HG03103 (cell line): Measurements from ENCODE around the gene PKP2.
A peak's percentile ranks its signal among the peaks of the same experiment; 100 is the strongest.
"Not testable (repeated sequence)": the region's sequence is repeated elsewhere in the genome, so short reads cannot be mapped to it uniquely, and the experiment has no call there.

Experiments
- ATAC-seq: cut with Tn5 transposase; IDR thresholded peaks from one replicate; pipeline ENCODE4 v1.9.1; 2021; ENCODE audit warnings: low read depth; ENCODE audit not compliant: unreplicated experiment

PKP2 gene

GRCh38 chr12:32897281-32897610 is 669 bp upstream of the PKP2 start:
- peak; percentile 1 for ATAC-seq

- no peak for ATAC-seq
These were observed 717 bp downstream of the PKP2 start for GRCh38 chr12:32895688-32896431.

- ATAC-seq: no peak
These were observed 2.0 kb downstream of the PKP2 start for GRCh38 chr12:32894566-32894965.

- ATAC-seq: no peak
These were observed 3.1 kb downstream of the PKP2 start for GRCh38 chr12:32893458-32893857.

GRCh38 chr12:32893043-32893442 is 3.5 kb downstream of the PKP2 start:
- no peak for ATAC-seq

- ATAC-seq: not testable (repeated sequence)
These were observed 4.2 kb downstream of the PKP2 start for GRCh38 chr12:32892369-32892768.

GRCh38 chr12:32891956-32892355 is 4.6 kb downstream of the PKP2 start:
- no peak for ATAC-seq

- no peak for ATAC-seq
These were observed 5.1 kb downstream of the PKP2 start for GRCh38 chr12:32891526-32891925.

GRCh38 chr12:32889011-32889760 is 7.4 kb downstream of the PKP2 start:
- ATAC-seq: no peak

- ATAC-seq: no peak
These were observed 9.5 kb downstream of the PKP2 start for GRCh38 chr12:32887058-32887457.

- ATAC-seq: no peak
These were observed 10.7 kb downstream of the PKP2 start for GRCh38 chr12:32885831-32886230.

- no peak for ATAC-seq
These were observed 11.6 kb downstream of the PKP2 start for GRCh38 chr12:32884962-32885361.

- no peak for ATAC-seq
These were observed 14.9 kb downstream of the PKP2 start for GRCh38 chr12:32881702-32882101.

- ATAC-seq: no peak
These were observed 15.5 kb downstream of the PKP2 start for GRCh38 chr12:32881107-32881506.

GRCh38 chr12:32879066-32879465 is 17.5 kb downstream of the PKP2 start:
- not testable (repeated sequence) for ATAC-seq

GRCh38 chr12:32877601-32878459 is 18.7 kb downstream of the PKP2 start:
- ATAC-seq: no peak

GRCh38 chr12:32876004-32876403 is 20.6 kb downstream of the PKP2 start:
- no peak for ATAC-seq

- no peak for ATAC-seq
These were observed 21.6 kb downstream of the PKP2 start for GRCh38 chr12:32874975-32875374.

- no peak for ATAC-seq
These were observed 22.5 kb downstream of the PKP2 start for GRCh38 chr12:32874078-32874477.

- not testable (repeated sequence) for ATAC-seq
These were observed 24.2 kb downstream of the PKP2 start for GRCh38 chr12:32872416-32872815.

GRCh38 chr12:32870716-32871115 is 25.9 kb downstream of the PKP2 start:
- ATAC-seq: no peak
